Stimulated activated CD8-positive, alpha-beta memory T cell treated with anti-CD3 and anti-CD28 coated beads, Interleukin-7, amount 100 ng/mL, for 1 hour (primary cell): ENCODE data around the gene NOA1.

Experiments used
- DNase-seq, 2 donors: peaks; one replicate each; pipeline ENCODE4 v3.0.0-alpha.2; 2020; ENCODE audit warnings: low read depth in 2 of 2

Gene NOA1

GRCh38 chr4:56977321-56978012 lies at the start of gene NOA1:
Gene NOA1 (minus strand): TSS chr4:56977606. CDS start chr4:56977585, 21 bp downstream.
- peak; percentile 95 to 96 for DNase-seq

- DNase-seq, result no peak
Measured at GRCh38 chr4:57023104-57023503, 45.7 kb upstream of the NOA1 start.

- no peak for DNase-seq
Measured at GRCh38 chr4:57020467-57021101, 43.2 kb upstream of the NOA1 start.

GRCh38 chr4:57018980-57019379 lies 41.6 kb upstream of the NOA1 start:
- DNase-seq, result no peak

GRCh38 chr4:57013543-57014120 lies 36.2 kb upstream of the NOA1 start:
- DNase-seq, result no peak

- no peak for DNase-seq
Measured at GRCh38 chr4:56999751-57000150, 22.3 kb upstream of the NOA1 start.

GRCh38 chr4:56995525-56995924 lies 18.1 kb upstream of the NOA1 start:
- DNase-seq, result no peak

- no peak for DNase-seq
Measured at GRCh38 chr4:56990109-56990905, 12.9 kb upstream of the NOA1 start.

GRCh38 chr4:56986952-56987351 lies 9.5 kb upstream of the NOA1 start:
- DNase-seq, result no peak

GRCh38 chr4:56986192-56986591 lies 8.8 kb upstream of the NOA1 start:
- DNase-seq, result no peak

GRCh38 chr4:56981795-56982201 lies 4.4 kb upstream of the NOA1 start:
- no peak for DNase-seq

GRCh38 chr4:56979421-56980072 lies 2.1 kb upstream of the NOA1 start:
- no peak for DNase-seq

- peak; percentile 71 for DNase-seq
Measured at GRCh38 chr4:56978750-56979303, 1.4 kb upstream of the NOA1 start, which contains the start of gene POLR2B. Gene POLR2B (plus strand): TSS chr4:56978896. CDS start chr4:56978986, 90 bp downstream.

- no peak for DNase-seq
Measured at GRCh38 chr4:56976837-56977320, 527 bp downstream of the NOA1 start.

GRCh38 chr4:56976283-56976836 lies 1.0 kb downstream of the NOA1 start:
- DNase-seq, result no peak

- no peak for DNase-seq
Measured at GRCh38 chr4:56973336-56973735, 4.1 kb downstream of the NOA1 start.

- no peak for DNase-seq
Measured at GRCh38 chr4:56972809-56973208, 4.6 kb downstream of the NOA1 start.

- DNase-seq, result no peak
Measured at GRCh38 chr4:56972389-56972788, 5.0 kb downstream of the NOA1 start.

GRCh38 chr4:56971383-56971782 lies 6.0 kb downstream of the NOA1 start:
- DNase-seq, result no peak

GRCh38 chr4:56961107-56961500 lies 16.3 kb downstream of the NOA1 start:
- no peak for DNase-seq

GRCh38 chr4:56959100-56959499 lies 18.3 kb downstream of the NOA1 start:
- DNase-seq, result no peak
